B cell (primary cell): Measurements from ENCODE around the gene GNLY.

Source experiments
- EZH2 ChIP-seq: IDR thresholded peaks from 2 replicates; pipeline ENCODE4 v1.6.1; 2012; ENCODE audit warnings: borderline replicate concordance, low read depth, mild to moderate bottlenecking, moderate library complexity, low read length; ENCODE audit not compliant: insufficient read depth, poor library complexity, severe bottlenecking
- TF ChIP-seq, protein P1 (sequence below): fragments of 200-600 bp; IDR thresholded peaks from one replicate; pipeline ENCODE4 v1.8.0; 2022; ENCODE audit warnings: antibody characterized with exemption, mild to moderate bottlenecking

DNA sequence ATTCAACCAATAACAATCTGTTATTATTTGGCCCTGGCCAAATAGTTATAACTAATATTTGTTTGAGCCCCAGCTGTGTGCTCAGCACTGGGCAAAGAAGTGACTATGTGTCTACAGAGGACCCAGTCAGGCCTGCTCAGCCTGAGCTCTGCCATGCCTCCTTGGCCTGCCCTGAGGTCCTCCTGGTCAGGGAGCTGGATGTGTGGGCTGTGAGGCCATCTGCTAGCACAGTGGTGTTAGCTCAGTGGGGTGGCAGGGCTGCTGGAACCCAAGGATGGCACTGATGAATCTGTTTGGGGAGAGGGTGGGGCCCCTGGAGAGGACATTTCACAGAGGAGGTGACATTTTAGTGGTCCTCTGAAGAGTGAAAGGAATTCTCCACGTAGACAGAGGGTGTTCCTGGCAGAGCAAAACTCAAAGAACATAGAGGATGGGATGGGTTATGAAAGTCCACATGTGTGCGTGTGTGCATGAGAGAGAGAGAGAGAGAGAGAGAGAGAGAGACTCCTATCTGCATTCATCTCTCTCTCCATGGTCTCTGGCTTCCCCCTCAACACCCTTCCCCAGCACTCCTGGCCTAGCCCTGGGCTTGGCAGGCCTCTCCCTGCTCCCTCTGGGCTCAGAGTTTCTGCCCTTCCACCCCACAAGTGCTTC is 38.4 kb downstream of the GNLY start:
- TF ChIP-seq EZH2, result no peak
- TF ChIP-seq, protein P1, sequence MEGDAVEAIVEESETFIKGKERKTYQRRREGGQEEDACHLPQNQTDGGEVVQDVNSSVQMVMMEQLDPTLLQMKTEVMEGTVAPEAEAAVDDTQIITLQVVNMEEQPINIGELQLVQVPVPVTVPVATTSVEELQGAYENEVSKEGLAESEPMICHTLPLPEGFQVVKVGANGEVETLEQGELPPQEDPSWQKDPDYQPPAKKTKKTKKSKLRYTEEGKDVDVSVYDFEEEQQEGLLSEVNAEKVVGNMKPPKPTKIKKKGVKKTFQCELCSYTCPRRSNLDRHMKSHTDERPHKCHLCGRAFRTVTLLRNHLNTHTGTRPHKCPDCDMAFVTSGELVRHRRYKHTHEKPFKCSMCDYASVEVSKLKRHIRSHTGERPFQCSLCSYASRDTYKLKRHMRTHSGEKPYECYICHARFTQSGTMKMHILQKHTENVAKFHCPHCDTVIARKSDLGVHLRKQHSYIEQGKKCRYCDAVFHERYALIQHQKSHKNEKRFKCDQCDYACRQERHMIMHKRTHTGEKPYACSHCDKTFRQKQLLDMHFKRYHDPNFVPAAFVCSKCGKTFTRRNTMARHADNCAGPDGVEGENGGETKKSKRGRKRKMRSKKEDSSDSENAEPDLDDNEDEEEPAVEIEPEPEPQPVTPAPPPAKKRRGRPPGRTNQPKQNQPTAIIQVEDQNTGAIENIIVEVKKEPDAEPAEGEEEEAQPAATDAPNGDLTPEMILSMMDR, result no peak
